Panc1 (cell line): Measurements from ENCODE around the gene MYT1. TPM values are rescaled to one million over a fixed set of nuclear protein-coding genes. Genes with fewer than 3 reads are reported as not detected.

ENCODE experiments used
- ATAC-seq: fragments of 200-7000 bp; cut with Tn5 transposase; 2 replicates; pipeline ENCODE4 v1.9.1; 2020; ENCODE audit warnings: mild to moderate bottlenecking, moderate library complexity
- BruUV-seq: library from RNA; stranded (reverse); fragments of 400-500 nt; replicated peaks from 2 replicates; lab custom pipeline; 2021; lab: Mats Ljungman, UMichigan
- CTCF ChIA-PET: fragments of 300-600 bp; sonication (Branson Sonifier 250); formaldehyde crosslinking; loops from one replicate; lab custom pipeline; 2022; ENCODE audit warnings: antibody characterized with exemption; lab: Charles Lee
- POLR2A ChIA-PET: fragments of 300-600 bp; sonication (Branson Sonifier 250); formaldehyde crosslinking; loops from one replicate; lab custom pipeline; 2022; ENCODE audit warnings: antibody characterized with exemption; lab: Charles Lee
- DNase-seq: peaks from one replicate; pipeline ENCODE4 v3.0.0-alpha.2; 2010; ENCODE audit warnings: low read depth, low spot score
- H3K27ac ChIP-seq: 2 replicates; pipeline ENCODE4 v1.5.1; 2011; ENCODE audit warnings: mild to moderate bottlenecking, low read length, inconsistent platforms
- H3K27me3 ChIP-seq: fragments of 200-500 bp; sonication (Bioruptor generic); 2 replicates; pipeline ENCODE4 v1.6.0; 2014; ENCODE audit warnings: low read length, inconsistent platforms; ENCODE audit not compliant: control insufficient read depth, insufficient read depth
- H3K36me3 ChIP-seq: fragments of 200-500 bp; sonication (Bioruptor generic); 2 replicates; pipeline ENCODE4 v1.5.1; 2014; ENCODE audit warnings: inconsistent platforms, mild to moderate bottlenecking, low read length, moderate library complexity; ENCODE audit not compliant: control insufficient read depth, insufficient read depth
- H3K4me1 ChIP-seq: 2 replicates; pipeline ENCODE4 v1.5.1; 2011; ENCODE audit warnings: inconsistent platforms, mild to moderate bottlenecking, low read length, moderate library complexity; ENCODE audit not compliant: control insufficient read depth, insufficient read depth
- H3K4me3 ChIP-seq, 2 experiments: 2 replicates each; pipeline ENCODE4 v1.5.1; 2011 to 2012; ENCODE audit warnings: low read depth in 2 of 2, low read length in 2 of 2, mild to moderate bottlenecking in 2 of 2, inconsistent platforms in 1 of 2, moderate library complexity in 1 of 2
- H3K9me3 ChIP-seq: fragments of 200-500 bp; sonication (Bioruptor generic); 2 replicates; pipeline ENCODE4 v1.5.1; 2014; ENCODE audit warnings: low read depth, mild to moderate bottlenecking, inconsistent platforms, low read length, moderate library complexity; ENCODE audit not compliant: control insufficient read depth, insufficient read depth
- POLR2AphosphoS5 ChIP-seq: IDR thresholded peaks from 2 replicates; pipeline ENCODE4 v1.6.1; 2012; ENCODE audit warnings: mild to moderate bottlenecking, low read depth, low read length, moderate library complexity
- SIN3A ChIP-seq: IDR thresholded peaks from 2 replicates; pipeline ENCODE4 v1.6.1; 2012; ENCODE audit warnings: low read depth, mild to moderate bottlenecking, low read length, moderate library complexity, borderline replicate concordance; ENCODE audit not compliant: insufficient read depth
- TCF7L2 ChIP-seq: IDR thresholded peaks from 2 replicates; pipeline ENCODE4 v1.6.1; 2011; ENCODE audit warnings: mild to moderate bottlenecking, low read depth, low read length, inconsistent platforms
- in situ Hi-C: cut with HindIII; loops from 2 replicates; pipeline ENCODE4 v1.10.0; 2016; ENCODE audit warnings: low sequenced_read_pairs, low pct_unique_long_range_greater_than_20kb
- intact Hi-C: fragments of 100-400 bp; cut with micrococcal nuclease; formaldehyde crosslinking; loops from one replicate; pipeline ENCODE4 v1.10.0; 2022; ENCODE audit not compliant: unreplicated experiment
- total RNA-seq: library from RNA; stranded (reverse); gene quantifications from one replicate; pipeline ENCODE4 v1.2.1, GENCODE V29; 2021; ENCODE audit not compliant: unreplicated experiment
- TF ChIP-seq, protein P1 (sequence below), 2 experiments: IDR thresholded peaks; 2 replicates each; pipeline ENCODE4 v1.6.1; 2011 to 2012; ENCODE audit warnings: low read depth in 2 of 2, control low read depth in 1 of 2, low read length in 1 of 2, mild to moderate bottlenecking in 1 of 2, moderate library complexity in 1 of 2; ENCODE audit not compliant: insufficient read depth in 1 of 2
- TF ChIP-seq, protein P2 (sequence below): fragments of 450-650 bp; IDR thresholded peaks from 2 replicates; pipeline ENCODE4 v1.5.1; 2017; ENCODE audit warnings: mild to moderate bottlenecking

The MYT1 gene
- total RNA-seq, 1 experiment from 2014 or later: 0.41 TPM

DNA sequence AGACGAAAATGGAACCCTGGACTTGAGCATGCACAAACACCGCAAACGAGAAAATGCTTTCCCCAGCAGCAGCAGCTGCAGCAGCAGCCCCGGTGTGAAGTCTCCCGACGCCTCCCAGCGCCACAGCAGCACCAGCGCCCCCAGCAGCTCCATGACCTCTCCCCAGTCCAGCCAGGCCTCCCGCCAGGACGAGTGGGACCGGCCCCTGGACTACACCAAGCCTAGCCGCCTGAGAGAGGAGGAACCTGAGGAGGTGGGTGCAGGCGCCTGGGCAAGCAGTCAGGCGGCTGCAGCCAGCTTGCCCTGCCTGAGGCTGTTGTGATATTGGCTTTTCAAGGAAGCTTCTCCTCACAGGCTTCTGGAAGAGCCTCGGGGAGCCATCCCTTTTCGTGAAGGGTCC is 55.5 kb downstream of the MYT1 start:
- H3K27me3 ChIP-seq: no peaks in the 10 kb centered on the region
- ChIA-PET POLR2A (no interaction called here), CTCF (no interaction called here)
- no peak overlapping the region for H3K27ac ChIP-seq
- H3K9me3 ChIP-seq: no peaks in the 10 kb centered on the region
- TF ChIP-seq SIN3A (no peak), TCF7L2 (no peak), POLR2AphosphoS5 (no peak)
- TF ChIP-seq, protein P1, sequence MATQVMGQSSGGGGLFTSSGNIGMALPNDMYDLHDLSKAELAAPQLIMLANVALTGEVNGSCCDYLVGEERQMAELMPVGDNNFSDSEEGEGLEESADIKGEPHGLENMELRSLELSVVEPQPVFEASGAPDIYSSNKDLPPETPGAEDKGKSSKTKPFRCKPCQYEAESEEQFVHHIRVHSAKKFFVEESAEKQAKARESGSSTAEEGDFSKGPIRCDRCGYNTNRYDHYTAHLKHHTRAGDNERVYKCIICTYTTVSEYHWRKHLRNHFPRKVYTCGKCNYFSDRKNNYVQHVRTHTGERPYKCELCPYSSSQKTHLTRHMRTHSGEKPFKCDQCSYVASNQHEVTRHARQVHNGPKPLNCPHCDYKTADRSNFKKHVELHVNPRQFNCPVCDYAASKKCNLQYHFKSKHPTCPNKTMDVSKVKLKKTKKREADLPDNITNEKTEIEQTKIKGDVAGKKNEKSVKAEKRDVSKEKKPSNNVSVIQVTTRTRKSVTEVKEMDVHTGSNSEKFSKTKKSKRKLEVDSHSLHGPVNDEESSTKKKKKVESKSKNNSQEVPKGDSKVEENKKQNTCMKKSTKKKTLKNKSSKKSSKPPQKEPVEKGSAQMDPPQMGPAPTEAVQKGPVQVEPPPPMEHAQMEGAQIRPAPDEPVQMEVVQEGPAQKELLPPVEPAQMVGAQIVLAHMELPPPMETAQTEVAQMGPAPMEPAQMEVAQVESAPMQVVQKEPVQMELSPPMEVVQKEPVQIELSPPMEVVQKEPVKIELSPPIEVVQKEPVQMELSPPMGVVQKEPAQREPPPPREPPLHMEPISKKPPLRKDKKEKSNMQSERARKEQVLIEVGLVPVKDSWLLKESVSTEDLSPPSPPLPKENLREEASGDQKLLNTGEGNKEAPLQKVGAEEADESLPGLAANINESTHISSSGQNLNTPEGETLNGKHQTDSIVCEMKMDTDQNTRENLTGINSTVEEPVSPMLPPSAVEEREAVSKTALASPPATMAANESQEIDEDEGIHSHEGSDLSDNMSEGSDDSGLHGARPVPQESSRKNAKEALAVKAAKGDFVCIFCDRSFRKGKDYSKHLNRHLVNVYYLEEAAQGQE (IDR thresholded peaks at IDR 0.05; ENCODE audit: insufficient read depth in 1 of 2, low read depth in 2 of 2, low read length in 1 of 2): no peak
- TF ChIP-seq, protein P2, sequence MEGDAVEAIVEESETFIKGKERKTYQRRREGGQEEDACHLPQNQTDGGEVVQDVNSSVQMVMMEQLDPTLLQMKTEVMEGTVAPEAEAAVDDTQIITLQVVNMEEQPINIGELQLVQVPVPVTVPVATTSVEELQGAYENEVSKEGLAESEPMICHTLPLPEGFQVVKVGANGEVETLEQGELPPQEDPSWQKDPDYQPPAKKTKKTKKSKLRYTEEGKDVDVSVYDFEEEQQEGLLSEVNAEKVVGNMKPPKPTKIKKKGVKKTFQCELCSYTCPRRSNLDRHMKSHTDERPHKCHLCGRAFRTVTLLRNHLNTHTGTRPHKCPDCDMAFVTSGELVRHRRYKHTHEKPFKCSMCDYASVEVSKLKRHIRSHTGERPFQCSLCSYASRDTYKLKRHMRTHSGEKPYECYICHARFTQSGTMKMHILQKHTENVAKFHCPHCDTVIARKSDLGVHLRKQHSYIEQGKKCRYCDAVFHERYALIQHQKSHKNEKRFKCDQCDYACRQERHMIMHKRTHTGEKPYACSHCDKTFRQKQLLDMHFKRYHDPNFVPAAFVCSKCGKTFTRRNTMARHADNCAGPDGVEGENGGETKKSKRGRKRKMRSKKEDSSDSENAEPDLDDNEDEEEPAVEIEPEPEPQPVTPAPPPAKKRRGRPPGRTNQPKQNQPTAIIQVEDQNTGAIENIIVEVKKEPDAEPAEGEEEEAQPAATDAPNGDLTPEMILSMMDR: no peak
- in situ Hi-C loops (no loop called here), intact Hi-C loops (no loop called here)
- no TSS peak for BruUV-seq
- DNase-seq: no peak
- no peak for ATAC-seq
- H3K4me3 ChIP-seq: no peak overlapping the region
- no peaks in the 10 kb centered on the region for H3K36me3 ChIP-seq
- no peaks in the 10 kb centered on the region for H3K4me1 ChIP-seq

- Histone ChIP-seq H3K27ac (no peak overlapping the region), H3K4me3 (no peak overlapping the region), H3K36me3 (no peaks in the 10 kb centered on the region), H3K4me1 (no peaks in the 10 kb centered on the region), H3K27me3 (no peaks in the 10 kb centered on the region), H3K9me3 (no peaks in the 10 kb centered on the region)
- in situ Hi-C loops: no loop called here
- BruUV-seq: no TSS peak
- intact Hi-C loops: no loop called here
- ATAC-seq (no peak), DNase-seq (no peak)
- TF ChIP-seq TCF7L2: no peak
- TF ChIP-seq, protein P2: no peak
- no peak for TF ChIP-seq POLR2AphosphoS5
- TF ChIP-seq, protein P1 (IDR thresholded peaks at IDR 0.05; ENCODE audit: insufficient read depth in 1 of 2, low read depth in 2 of 2, low read length in 1 of 2): no peak
- TF ChIP-seq SIN3A: no peak
- ChIA-PET POLR2A (no interaction called here), CTCF (no interaction called here)
These were observed 56.2 kb downstream of the MYT1 start for GRCh38 chr20:64220420-64220819.
